Gastroesophageal sphincter (tissue), 4 donors: ENCODE results near the gene PPP1R3D. TPM values are rescaled to one million over a fixed set of nuclear protein-coding genes. Genes with fewer than 3 reads are reported as not detected.

Source experiments
- ATAC-seq: fragments of 150-250 bp; one replicate; pipeline ENCODE4 v1.9.1; 2016; ENCODE audit warnings: mild to moderate bottlenecking, moderate library complexity
- H3K27ac ChIP-seq, 4 donors: fragments of 200-600 bp; sonication (generic) in 3 of 4; 1 replicate in 3 of 4; 2 replicates in 1 of 4; pipeline ENCODE4 v1.5.1; 2016 to 2019
- H3K27me3 ChIP-seq: fragments of 200-600 bp; sonication (generic); one replicate; pipeline ENCODE4 v1.5.1; 2019
- H3K36me3 ChIP-seq, 2 donors: fragments of 200-600 bp; sonication (generic); one replicate each; pipeline ENCODE4 v1.5.1; 2019; ENCODE audit warnings: control low read depth in 1 of 2
- H3K4me1 ChIP-seq, 3 donors: fragments of 200-600 bp; sonication (generic); 1 replicate in 2 of 3; 2 replicates in 1 of 3; pipeline ENCODE4 v1.5.1; 2016 to 2019; ENCODE audit warnings: control low read depth in 2 of 3
- H3K4me3 ChIP-seq, 2 donors: fragments of 200-600 bp; sonication (generic); one replicate each; pipeline ENCODE4 v1.5.1; 2019; ENCODE audit warnings: mild to moderate bottlenecking in 1 of 2, moderate library complexity in 1 of 2
- H3K9me3 ChIP-seq, 3 donors: fragments of 200-600 bp; sonication (generic); one replicate each; pipeline ENCODE4 v1.5.1; 2017 to 2019; ENCODE audit warnings: control low read depth in 2 of 3
- CTCF ChIP-seq, 4 experiments: fragments of 200-600 bp in 2 of 4; fragments of 450-650 bp in 2 of 4; sonication (generic) in 1 of 4; IDR thresholded peaks; one replicate each; pipeline ENCODE4 v1.5.1; 2017 to 2019; ENCODE audit warnings: antibody characterized with exemption in 4 of 4, mild to moderate bottlenecking in 2 of 4, moderate library complexity in 2 of 4
- EP300 ChIP-seq: sonication (generic); formaldehyde crosslinking; IDR thresholded peaks from one replicate; pipeline ENCODE4 v1.6.1; 2017; ENCODE audit warnings: antibody characterized with exemption, mild to moderate bottlenecking
- POLR2A ChIP-seq, 2 donors: fragments of 450-650 bp; IDR thresholded peaks; one replicate each; pipeline ENCODE4 v1.6.1; 2017; ENCODE audit warnings: antibody characterized with exemption in 2 of 2, mild to moderate bottlenecking in 2 of 2, moderate library complexity in 1 of 2
- POLR2AphosphoS5 ChIP-seq: sonication (generic); formaldehyde crosslinking; IDR thresholded peaks from one replicate; pipeline ENCODE4 v1.6.1; 2017; ENCODE audit warnings: antibody characterized with exemption
- WGBS, 2 donors: methylation state at CpG; one replicate each; pipeline ENCODE4 v1.1.5; 2018; ENCODE audit warnings: low coverage in 1 of 2; 5-methylcytosine and 5-hydroxymethylcytosine counted together
- total RNA-seq, 4 donors: library from RNA; depleted of rRNA; stranded (reverse); fragments of >200 nt; gene quantifications; one replicate each; pipeline ENCODE4 v1.1.0, GENCODE V29; 2016

The PPP1R3D gene
- total RNA-seq, 4 donors from 2014 or later, result 6.8 to 18.9 (median 10.3) TPM

DNA sequence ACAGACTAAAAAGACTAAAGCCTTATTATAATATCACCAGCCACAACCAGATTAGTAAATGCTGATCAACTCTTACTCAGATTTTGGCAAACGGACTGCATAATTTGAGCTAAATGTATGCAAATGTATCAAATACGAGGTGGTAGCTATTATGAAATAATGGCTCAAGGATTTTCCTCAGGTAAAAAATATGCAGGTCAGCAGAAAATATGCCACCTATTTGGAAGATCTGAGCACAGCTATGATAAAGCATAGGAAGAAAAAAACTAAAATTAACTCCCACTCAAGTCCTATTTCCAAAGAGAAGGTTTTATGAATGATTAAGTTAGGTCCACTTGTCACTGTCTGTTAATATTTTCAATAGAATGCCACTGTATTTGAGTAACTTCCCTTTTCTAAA is 29.1 kb downstream of the PPP1R3D start:
- no peaks in the 10 kb centered on the region for H3K4me1 ChIP-seq
- H3K4me3 ChIP-seq, result no peak overlapping the region
- H3K27ac ChIP-seq, result no peak overlapping the region
- no peak for ATAC-seq
- WGBS, 2 donors, result 73 to 86% methylated on average over 2 of the region's 2 CpGs
- H3K27me3 ChIP-seq, result no peaks in the 10 kb centered on the region
- no peak for TF ChIP-seq POLR2AphosphoS5
- no peak for TF ChIP-seq CTCF (IDR thresholded peaks at IDR 0.05)
- no peak for TF ChIP-seq EP300
- TF ChIP-seq POLR2A (IDR thresholded peaks at IDR 0.05), result no peak
- no peaks in the 10 kb centered on the region for H3K36me3 ChIP-seq
- no peaks in the 10 kb centered on the region for H3K9me3 ChIP-seq

- Histone ChIP-seq H3K4me3 (no peak overlapping the region), H3K36me3 (no peaks in the 10 kb centered on the region), H3K27me3 (no peaks in the 10 kb centered on the region), H3K9me3 (no peaks in the 10 kb centered on the region), H3K27ac (no peak overlapping the region), H3K4me1 (no peaks in the 10 kb centered on the region)
- WGBS, 2 donors, result 74 to 80% methylated on average over 5 of the region's 5 CpGs
- TF ChIP-seq POLR2AphosphoS5 (no peak), EP300 (no peak), POLR2A (IDR thresholded peaks at IDR 0.05) (no peak), CTCF (IDR thresholded peaks at IDR 0.05) (no peak)
- no peak for ATAC-seq
These were observed 31.2 kb downstream of the PPP1R3D start for GRCh38 chr20:59908855-59909254.

DNA sequence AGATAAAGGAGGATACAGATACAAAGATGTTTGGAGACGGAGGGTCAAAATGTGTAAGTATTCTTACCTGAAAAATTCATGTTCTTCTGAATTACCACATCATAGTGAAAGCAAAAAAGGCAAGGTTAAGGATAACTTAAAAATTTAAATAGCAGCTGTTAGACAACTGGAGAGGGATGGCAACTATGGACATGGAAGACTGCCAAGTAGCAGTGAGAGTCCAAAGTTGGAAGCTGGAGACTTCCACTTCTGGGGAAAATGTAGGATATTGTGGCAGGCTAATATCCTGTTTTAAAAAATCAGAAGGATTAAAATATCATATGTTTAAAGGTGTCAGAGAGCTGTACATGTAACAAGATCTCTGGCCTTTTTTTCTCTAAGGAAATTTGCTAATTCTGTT is 36.5 kb downstream of the PPP1R3D start:
- no peak for TF ChIP-seq EP300
- TF ChIP-seq CTCF (IDR thresholded peaks at IDR 0.05), result no peak
- TF ChIP-seq POLR2A (IDR thresholded peaks at IDR 0.05), result no peak
- TF ChIP-seq POLR2AphosphoS5, result no peak
- Histone ChIP-seq H3K27ac (no peak overlapping the region), H3K27me3 (no peaks in the 10 kb centered on the region), H3K4me3 (no peak overlapping the region), H3K4me1 (no peaks in the 10 kb centered on the region), H3K9me3 (no peaks in the 10 kb centered on the region), H3K36me3 (no peaks in the 10 kb centered on the region)
- no peak for ATAC-seq
- 75 to 78% methylated on average over 1 of the region's 1 CpG for WGBS, 2 donors

DNA sequence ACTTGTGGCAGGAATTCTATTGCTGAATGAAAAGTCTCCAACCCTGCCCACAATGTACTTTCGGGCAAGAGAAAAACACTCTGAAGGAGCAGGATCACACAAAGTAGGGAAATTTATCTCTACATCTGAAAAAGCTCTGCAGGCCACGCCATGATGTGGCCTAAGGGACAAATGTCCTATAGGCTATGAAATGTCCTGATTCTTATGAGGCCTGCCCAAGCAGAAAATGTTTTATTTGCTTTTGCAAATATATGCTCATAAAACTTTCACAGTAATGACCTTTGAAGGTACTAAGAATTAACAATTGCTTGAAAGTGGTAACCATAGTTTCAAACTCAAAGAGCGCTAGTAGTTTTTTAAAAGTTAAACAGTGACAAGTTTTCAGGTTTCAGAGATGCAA is 37.6 kb downstream of the PPP1R3D start:
- Histone ChIP-seq H3K27me3 (no peaks in the 10 kb centered on the region), H3K4me1 (no peaks in the 10 kb centered on the region), H3K36me3 (no peaks in the 10 kb centered on the region), H3K4me3 (no peak overlapping the region), H3K9me3 (no peaks in the 10 kb centered on the region), H3K27ac (no peak overlapping the region)
- TF ChIP-seq POLR2AphosphoS5 (no peak), CTCF (IDR thresholded peaks at IDR 0.05) (no peak), EP300 (no peak), POLR2A (IDR thresholded peaks at IDR 0.05) (no peak)
- no peak for ATAC-seq
- WGBS, 2 donors, result 94 to 100% methylated on average over 2 to 3 of the region's 3 CpGs

DNA sequence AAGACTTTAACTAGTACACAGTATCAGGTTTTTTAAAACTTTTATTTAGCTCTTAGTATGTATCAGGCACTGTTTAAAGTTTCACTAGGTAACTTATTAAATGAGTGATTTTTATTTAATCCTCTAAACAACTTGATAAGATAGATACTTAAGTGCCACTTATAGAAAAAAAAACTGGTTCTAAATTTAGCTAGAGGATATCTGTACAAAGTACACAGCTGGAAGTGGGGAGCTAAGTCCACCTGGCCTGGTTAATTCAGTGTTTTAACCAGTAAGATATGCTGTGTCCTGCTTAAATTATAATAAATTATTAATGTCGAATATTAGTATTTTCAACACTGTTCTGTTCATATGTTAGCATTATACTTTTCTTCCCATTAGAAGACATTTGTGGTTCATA is 44.2 kb downstream of the PPP1R3D start:
- Histone ChIP-seq H3K36me3 (no peaks in the 10 kb centered on the region), H3K27me3 (no peaks in the 10 kb centered on the region), H3K9me3 (no peaks in the 10 kb centered on the region), H3K4me1 (no peaks in the 10 kb centered on the region), H3K4me3 (no peak overlapping the region), H3K27ac (no peak overlapping the region)
- no peak for ATAC-seq
- no peak for TF ChIP-seq EP300
- TF ChIP-seq CTCF (IDR thresholded peaks at IDR 0.05), result no peak
- TF ChIP-seq POLR2AphosphoS5, result no peak
- TF ChIP-seq POLR2A (IDR thresholded peaks at IDR 0.05), result no peak
- 42 to 100% methylated on average over 1 of the region's 1 CpG for WGBS, 2 donors
